ENCODE measurements around the gene RUNX1.

The RUNX1 gene

DNA sequence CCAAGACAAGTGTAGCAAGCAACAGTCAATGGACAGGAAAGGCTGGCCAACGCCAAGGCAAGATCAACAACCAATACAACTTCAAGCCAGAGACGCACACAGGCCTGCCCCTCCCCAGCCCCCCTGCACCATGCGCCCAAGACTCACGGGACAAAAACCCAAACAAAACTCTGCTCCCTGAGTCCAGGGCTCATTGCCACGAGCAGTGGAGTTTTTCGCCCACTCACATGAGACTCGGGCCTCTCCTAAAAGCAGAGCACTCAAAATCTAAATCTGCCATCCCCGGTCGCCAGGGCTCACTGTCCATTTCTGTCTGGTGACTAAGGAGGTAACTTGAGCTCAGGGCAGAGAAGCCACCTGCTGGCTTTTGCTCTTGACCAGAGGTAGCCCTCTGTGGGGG lies 205.5 kb downstream of the RUNX1 start:
- H3K23ac ChIP-seq (ENCODE audit: low read length) = no peak overlapping the region
- no peak overlapping the region for H3K9ac ChIP-seq (ENCODE audit: low read length)
- no peaks in the 10 kb centered on the region for H3K79me2 ChIP-seq (ENCODE audit: control insufficient read depth, insufficient read depth, low read length)
- no peak overlapping the region for H2BK120ac ChIP-seq (ENCODE audit: low read depth, low read length)
- no peak overlapping the region for H3K4me2 ChIP-seq (ENCODE audit: low read length)
- no peak overlapping the region for H4K8ac ChIP-seq (ENCODE audit: low read depth, low read length)
- no peak overlapping the region for H3K4ac ChIP-seq (ENCODE audit: low read depth, low read length)
- no peaks in the 10 kb centered on the region for H3K36me3 ChIP-seq (ENCODE audit: control insufficient read depth, insufficient read depth, low read length)
- WGBS (ENCODE audit: extremely low coverage, insufficient coverage, low lambda C conversion rate) = no CpG with 5 or more reads among the region's 9 CpGs
- no peak overlapping the region for H3K18ac ChIP-seq (ENCODE audit: low read length)
- no peak overlapping the region for H3K56ac ChIP-seq (ENCODE audit: low read length)
- no peak for DNase-seq
- H3K4me1 ChIP-seq (ENCODE audit: control insufficient read depth, low read depth, low read length) = peaks cover 7% of the 10 kb centered on the region
- H3K27me3 ChIP-seq (ENCODE audit: insufficient read depth, low read length, poor library complexity) = no peaks in the 10 kb centered on the region
- H4K5ac ChIP-seq (ENCODE audit: low read length) = no peak overlapping the region
- H2AK5ac ChIP-seq (ENCODE audit: low read length) = no peak overlapping the region
- no peak overlapping the region for H2BK15ac ChIP-seq (replicated peaks; ENCODE audit: low read depth)
- H2BK5ac ChIP-seq (ENCODE audit: low read length) = no peak overlapping the region
- H3K79me1 ChIP-seq (ENCODE audit: low read length) = no peaks in the 10 kb centered on the region
- H3K27ac ChIP-seq (ENCODE audit: low read depth, low read length) = no peak overlapping the region
- H3K4me3 ChIP-seq (ENCODE audit: low read length) = no peak overlapping the region

DNA sequence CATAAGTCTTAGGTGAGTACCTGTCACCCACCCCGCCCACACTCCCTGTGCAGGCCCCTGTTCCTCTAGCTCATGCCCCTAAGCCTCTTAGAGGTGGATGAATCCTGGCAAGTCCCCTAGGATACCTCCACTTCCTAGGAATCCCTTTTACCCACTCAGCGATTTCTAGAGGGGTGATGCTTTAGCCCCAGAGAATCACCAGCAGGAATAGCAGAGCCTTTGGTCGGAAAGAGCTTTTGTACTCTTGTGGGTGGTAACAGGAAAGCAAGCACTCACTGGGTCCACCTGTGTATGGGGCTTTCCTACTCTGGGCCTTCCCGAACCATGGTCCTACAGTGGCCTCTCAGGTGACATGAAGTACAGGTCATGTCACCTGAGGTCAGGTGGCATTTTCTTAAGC lies 207.9 kb downstream of the RUNX1 start:
- WGBS (ENCODE audit: extremely low coverage, insufficient coverage, low lambda C conversion rate) = no CpG with 5 or more reads among the region's 4 CpGs
- Histone ChIP-seq H3K18ac (ENCODE audit: low read length) (no peak overlapping the region), H2BK120ac (ENCODE audit: low read depth, low read length) (no peak overlapping the region), H3K79me2 (ENCODE audit: control insufficient read depth, insufficient read depth, low read length) (no peaks in the 10 kb centered on the region), H3K4me2 (ENCODE audit: low read length) (no peak overlapping the region), H2BK5ac (ENCODE audit: low read length) (no peak overlapping the region), H3K56ac (ENCODE audit: low read length) (no peak overlapping the region), H3K4me3 (ENCODE audit: low read length) (no peak overlapping the region), H3K4me1 (ENCODE audit: control insufficient read depth, low read depth, low read length) (peaks cover 7% of the 10 kb centered on the region), H3K36me3 (ENCODE audit: control insufficient read depth, insufficient read depth, low read length) (no peaks in the 10 kb centered on the region), H3K27ac (ENCODE audit: low read depth, low read length) (no peak overlapping the region), H2BK15ac (replicated peaks; ENCODE audit: low read depth) (no peak overlapping the region), H3K23ac (ENCODE audit: low read length) (no peak overlapping the region), H4K5ac (ENCODE audit: low read length) (no peak overlapping the region), H4K8ac (ENCODE audit: low read depth, low read length) (no peak overlapping the region), H3K4ac (ENCODE audit: low read depth, low read length) (no peak overlapping the region), H2AK5ac (ENCODE audit: low read length) (no peak overlapping the region), H3K9ac (ENCODE audit: low read length) (no peak overlapping the region), H3K79me1 (ENCODE audit: low read length) (no peaks in the 10 kb centered on the region), H3K27me3 (ENCODE audit: insufficient read depth, low read length, poor library complexity) (no peaks in the 10 kb centered on the region)
- no peak for DNase-seq

- H3K18ac ChIP-seq (ENCODE audit: low read length) = no peak overlapping the region
- no peak overlapping the region for H3K56ac ChIP-seq (ENCODE audit: low read length)
- H3K27me3 ChIP-seq (ENCODE audit: insufficient read depth, low read length, poor library complexity) = no peaks in the 10 kb centered on the region
- H3K36me3 ChIP-seq (ENCODE audit: control insufficient read depth, insufficient read depth, low read length) = no peaks in the 10 kb centered on the region
- no peak overlapping the region for H2BK120ac ChIP-seq (ENCODE audit: low read depth, low read length)
- H3K4me2 ChIP-seq (ENCODE audit: low read length) = no peak overlapping the region
- WGBS (ENCODE audit: extremely low coverage, insufficient coverage, low lambda C conversion rate) = no CpG with 5 or more reads among the region's 4 CpGs
- H3K4me3 ChIP-seq (ENCODE audit: low read length) = no peak overlapping the region
- DNase-seq = no peak
- H3K9ac ChIP-seq (ENCODE audit: low read length) = no peak overlapping the region
- H3K4ac ChIP-seq (ENCODE audit: low read depth, low read length) = no peak overlapping the region
- no peak overlapping the region for H3K23ac ChIP-seq (ENCODE audit: low read length)
- peaks cover 4% of the 10 kb centered on the region for H3K4me1 ChIP-seq (ENCODE audit: control insufficient read depth, low read depth, low read length)
- H2BK15ac ChIP-seq (replicated peaks; ENCODE audit: low read depth) = no peak overlapping the region
- H3K79me1 ChIP-seq (ENCODE audit: low read length) = no peaks in the 10 kb centered on the region
- no peak overlapping the region for H4K8ac ChIP-seq (ENCODE audit: low read depth, low read length)
- H3K27ac ChIP-seq (ENCODE audit: low read depth, low read length) = no peak overlapping the region
- no peak overlapping the region for H2BK5ac ChIP-seq (ENCODE audit: low read length)
- no peaks in the 10 kb centered on the region for H3K79me2 ChIP-seq (ENCODE audit: control insufficient read depth, insufficient read depth, low read length)
- no peak overlapping the region for H4K5ac ChIP-seq (ENCODE audit: low read length)
- no peak overlapping the region for H2AK5ac ChIP-seq (ENCODE audit: low read length)
These were observed 208.4 kb downstream of the RUNX1 start for GRCh38 chr21:34840693-34841092.

DNA sequence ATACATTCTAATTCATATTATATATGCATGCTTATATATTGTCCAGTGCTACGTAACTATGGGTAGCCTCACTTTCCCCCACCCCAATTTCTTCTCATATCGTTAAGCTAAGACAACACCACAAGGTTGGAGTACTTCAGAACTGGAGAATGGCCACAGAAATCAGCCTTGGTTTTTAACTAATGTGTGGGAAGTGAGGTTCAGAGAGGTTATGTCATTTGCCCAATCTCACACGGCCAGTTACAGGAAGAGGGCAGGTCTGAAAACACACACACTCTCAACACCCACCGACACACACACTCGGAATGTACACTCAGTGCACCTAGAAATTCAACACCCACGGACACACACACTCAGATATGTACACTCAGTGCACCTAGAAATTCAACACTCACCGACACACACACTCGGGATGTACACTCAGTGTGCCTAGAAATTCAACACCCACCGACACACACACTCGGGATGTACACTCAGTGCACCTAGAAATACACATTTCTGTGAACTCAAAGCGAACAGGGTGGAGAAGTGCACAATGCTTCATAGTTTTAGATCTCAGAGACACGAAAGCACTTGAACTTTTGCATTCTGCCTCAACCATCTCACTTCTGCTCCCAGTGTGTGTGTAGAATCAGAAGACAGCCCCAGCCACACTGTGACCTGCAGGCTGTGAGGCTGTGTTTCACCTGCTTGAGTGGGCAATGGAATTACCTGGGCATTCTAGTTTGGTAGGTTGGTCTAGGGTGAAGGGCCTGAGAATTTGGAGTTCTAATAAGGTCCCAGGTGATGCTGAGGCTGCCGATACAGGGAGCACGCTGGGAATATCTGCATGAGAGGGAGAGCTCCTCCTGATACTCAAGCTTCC lies 209.9 kb downstream of the RUNX1 start:
- Histone ChIP-seq H3K18ac (ENCODE audit: low read length) (no peak overlapping the region), H3K36me3 (ENCODE audit: control insufficient read depth, insufficient read depth, low read length) (no peaks in the 10 kb centered on the region), H3K4me2 (ENCODE audit: low read length) (no peak overlapping the region), H3K4me3 (ENCODE audit: low read length) (no peak overlapping the region), H4K5ac (ENCODE audit: low read length) (no peak overlapping the region), H3K79me1 (ENCODE audit: low read length) (no peaks in the 10 kb centered on the region), H3K4ac (ENCODE audit: low read depth, low read length) (no peak overlapping the region), H3K79me2 (ENCODE audit: control insufficient read depth, insufficient read depth, low read length) (no peaks in the 10 kb centered on the region), H3K4me1 (ENCODE audit: control insufficient read depth, low read depth, low read length) (no peaks in the 10 kb centered on the region), H2BK15ac (replicated peaks; ENCODE audit: low read depth) (no peak overlapping the region), H3K56ac (ENCODE audit: low read length) (no peak overlapping the region), H3K9ac (ENCODE audit: low read length) (no peak overlapping the region), H2AK5ac (ENCODE audit: low read length) (no peak overlapping the region), H4K8ac (ENCODE audit: low read depth, low read length) (no peak overlapping the region), H3K23ac (ENCODE audit: low read length) (no peak overlapping the region), H3K27ac (ENCODE audit: low read depth, low read length) (no peak overlapping the region), H3K27me3 (ENCODE audit: insufficient read depth, low read length, poor library complexity) (no peaks in the 10 kb centered on the region), H2BK5ac (ENCODE audit: low read length) (no peak overlapping the region), H2BK120ac (ENCODE audit: low read depth, low read length) (no peak overlapping the region)
- no peak for DNase-seq
- WGBS (ENCODE audit: extremely low coverage, insufficient coverage, low lambda C conversion rate) = no CpG with 5 or more reads among the region's 14 CpGs

DNA sequence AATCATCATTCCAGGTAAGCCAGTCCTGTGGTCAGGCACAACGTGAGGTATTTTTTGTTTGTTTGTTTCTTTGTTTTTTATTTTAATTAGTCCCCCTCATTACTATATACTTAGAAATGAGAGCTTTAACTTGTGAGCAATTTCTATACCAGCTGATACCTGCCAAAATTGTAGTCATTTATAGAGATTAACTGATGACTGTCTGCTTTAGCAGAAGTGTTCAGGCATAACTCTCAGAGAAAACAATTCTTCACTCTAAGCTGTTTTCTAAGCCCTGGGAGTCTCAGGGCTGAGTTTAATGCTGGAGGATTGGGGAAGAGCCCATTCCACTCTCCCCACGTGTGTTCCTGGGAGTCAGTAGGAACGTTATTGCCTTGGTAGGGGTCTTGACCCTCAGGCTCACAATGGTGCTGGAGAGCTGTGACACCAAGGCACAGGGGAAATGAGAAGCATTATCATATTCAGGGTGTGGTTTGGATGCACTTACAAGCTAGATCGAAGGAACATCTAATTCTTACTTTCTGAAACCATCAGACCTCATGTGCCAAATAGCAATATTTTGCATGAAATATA lies 212.1 kb downstream of the RUNX1 start:
- no peak overlapping the region for H3K27ac ChIP-seq (ENCODE audit: low read depth, low read length)
- no peak for DNase-seq
- H2BK120ac ChIP-seq (ENCODE audit: low read depth, low read length) = no peak overlapping the region
- no peak overlapping the region for H2BK5ac ChIP-seq (ENCODE audit: low read length)
- H3K4me2 ChIP-seq (ENCODE audit: low read length) = no peak overlapping the region
- no peak overlapping the region for H3K4ac ChIP-seq (ENCODE audit: low read depth, low read length)
- H4K8ac ChIP-seq (ENCODE audit: low read depth, low read length) = no peak overlapping the region
- WGBS (ENCODE audit: extremely low coverage, insufficient coverage, low lambda C conversion rate) = no CpG with 5 or more reads among the region's 4 CpGs
- H3K18ac ChIP-seq (ENCODE audit: low read length) = no peak overlapping the region
- H2AK5ac ChIP-seq (ENCODE audit: low read length) = no peak overlapping the region
- no peak overlapping the region for H2BK15ac ChIP-seq (replicated peaks; ENCODE audit: low read depth)
- no peaks in the 10 kb centered on the region for H3K79me1 ChIP-seq (ENCODE audit: low read length)
- H3K4me1 ChIP-seq (ENCODE audit: control insufficient read depth, low read depth, low read length) = no peaks in the 10 kb centered on the region
- H4K5ac ChIP-seq (ENCODE audit: low read length) = no peak overlapping the region
- no peak overlapping the region for H3K56ac ChIP-seq (ENCODE audit: low read length)
- no peaks in the 10 kb centered on the region for H3K36me3 ChIP-seq (ENCODE audit: control insufficient read depth, insufficient read depth, low read length)
- H3K4me3 ChIP-seq (ENCODE audit: low read length) = no peak overlapping the region
- no peaks in the 10 kb centered on the region for H3K79me2 ChIP-seq (ENCODE audit: control insufficient read depth, insufficient read depth, low read length)
- H3K23ac ChIP-seq (ENCODE audit: low read length) = no peak overlapping the region
- no peak overlapping the region for H3K9ac ChIP-seq (ENCODE audit: low read length)
- no peaks in the 10 kb centered on the region for H3K27me3 ChIP-seq (ENCODE audit: insufficient read depth, low read length, poor library complexity)
